ENCODE data around the gene ARID4B. TPM values are rescaled to one million over a fixed set of nuclear protein-coding genes. Genes with fewer than 3 reads are reported as not detected.

Gene ARID4B
- total RNA-seq, 1 experiment from 2014 or later: 16.8 TPM

GRCh38 chr1:235131961-235132360, 196.0 kb downstream of the ARID4B start:
- ChIA-PET CTCF (no interaction called here), POLR2A (ENCODE audit: unreplicated experiment) (no interaction called here)
- Histone ChIP-seq H3K9ac (ENCODE audit: low read length) (no peak overlapping the region), H3K4me1 (ENCODE audit: insufficient read depth, low read length) (peaks cover 8% of the 10 kb centered on the region; the same call in 1 of the 2 replicates), H3K27ac (ENCODE audit: low read length) (no peak overlapping the region), H3F3A (ENCODE audit: low read length, unreplicated experiment) (no peaks in the 10 kb centered on the region), H3K36me3 (ENCODE audit: low read depth, low read length) (peaks cover 17% of the 10 kb centered on the region), H3K27me3 (ENCODE audit: low read length) (no peaks in the 10 kb centered on the region), H2AFZ (ENCODE audit: low read length) (no peak overlapping the region), H3K4me2 (ENCODE audit: low read length) (no peak overlapping the region), H4K20me1 (ENCODE audit: low read length) (peaks cover 9% of the 10 kb centered on the region), H3K9me2 (replicated peaks; ENCODE audit: low read length) (no peaks in the 10 kb centered on the region), H3K79me2 (ENCODE audit: low read length) (peaks cover 17% of the 10 kb centered on the region), H3K9me3 (ENCODE audit: low read length) (no peaks in the 10 kb centered on the region), H3K4me3 (ENCODE audit: low read length) (no peak overlapping the region)
- intact Hi-C loops (cut with micrococcal nuclease): no loop called here
- no peak for DNase-seq
- ATAC-seq: no peak
- BruUV-seq (replicated peaks): no TSS peak
- TF ChIP-seq EZH2 (IDR thresholded peaks at IDR 0.05; ENCODE audit: low read length, unreplicated experiment) (no peak), CTCF (conservative IDR thresholded peaks at IDR 0.05; ENCODE audit: low read depth, low read length) (no peak), EZH2phosphoT487 (IDR thresholded peaks at IDR 0.05; ENCODE audit: borderline replicate concordance, low read length) (no peak)

GRCh38 chr1:235130766-235131270, 197.2 kb downstream of the ARID4B start:
- POLR2A ChIA-PET (ENCODE audit: unreplicated experiment): no interaction called here
- BruUV-seq (replicated peaks): no TSS peak
- TF ChIP-seq CTCF (conservative IDR thresholded peaks at IDR 0.05; ENCODE audit: low read depth, low read length) (no peak), EZH2phosphoT487 (IDR thresholded peaks at IDR 0.05; ENCODE audit: borderline replicate concordance, low read length) (no peak), EZH2 (IDR thresholded peaks at IDR 0.05; ENCODE audit: low read length, unreplicated experiment) (no peak)
- no peak overlapping the region for H3K4me2 ChIP-seq (ENCODE audit: low read length)
- H3K9me3 ChIP-seq (ENCODE audit: low read length): no peaks in the 10 kb centered on the region
- H3K4me1 ChIP-seq (ENCODE audit: insufficient read depth, low read length): peaks cover 8% of the 10 kb centered on the region; the same call in 1 of the 2 replicates
- H3K36me3 ChIP-seq (ENCODE audit: low read depth, low read length): peaks cover 11% of the 10 kb centered on the region; the same call in 1 of the 2 replicates
- H3K27me3 ChIP-seq (ENCODE audit: low read length): no peaks in the 10 kb centered on the region
- H3K27ac ChIP-seq (ENCODE audit: low read length): no peak overlapping the region
- H3K79me2 ChIP-seq (ENCODE audit: low read length): peaks cover 29% of the 10 kb centered on the region
- CTCF ChIA-PET: no interaction called here
- DNase-seq: no peak
- ATAC-seq: no peak
- H2AFZ ChIP-seq (ENCODE audit: low read length): no peak overlapping the region
- no peaks in the 10 kb centered on the region for H3K9me2 ChIP-seq (replicated peaks; ENCODE audit: low read length)
- H3K9ac ChIP-seq (ENCODE audit: low read length): no peak overlapping the region
- H3K4me3 ChIP-seq (ENCODE audit: low read length): no peak overlapping the region
- intact Hi-C loops (cut with micrococcal nuclease): no loop called here
- peaks cover 19% of the 10 kb centered on the region for H4K20me1 ChIP-seq (ENCODE audit: low read length)
- no peaks in the 10 kb centered on the region for H3F3A ChIP-seq (ENCODE audit: low read length, unreplicated experiment)

- intact Hi-C loops (cut with micrococcal nuclease): no loop called here
- ChIA-PET CTCF (no interaction called here), POLR2A (ENCODE audit: unreplicated experiment) (no interaction called here)
Observed at GRCh38 chr1:235129774-235130570, 198.0 kb downstream of the ARID4B start.

More at GRCh38 chr1:235129774-235130570, 198.0 kb downstream of the ARID4B start:
- no peaks in the 10 kb centered on the region for H3K27me3 ChIP-seq (ENCODE audit: low read length)
- no peak for DNase-seq
- peak; percentile 9; the same call in 1 of the 2 replicates for ATAC-seq
- H3K4me1 ChIP-seq (ENCODE audit: insufficient read depth, low read length): peaks cover 5% of the 10 kb centered on the region; the same call in 1 of the 2 replicates
- no peak overlapping the region for H3K4me2 ChIP-seq (ENCODE audit: low read length)
- H3K27ac ChIP-seq (ENCODE audit: low read length): no peak overlapping the region
- H3K4me3 ChIP-seq (ENCODE audit: low read length): no peak overlapping the region
- H3F3A ChIP-seq (ENCODE audit: low read length, unreplicated experiment): no peaks in the 10 kb centered on the region
- no peaks in the 10 kb centered on the region for H3K9me2 ChIP-seq (replicated peaks; ENCODE audit: low read length)
- H2AFZ ChIP-seq (ENCODE audit: low read length): no peak overlapping the region
- TF ChIP-seq CTCF (conservative IDR thresholded peaks at IDR 0.05; ENCODE audit: low read depth, low read length) (no peak), EZH2phosphoT487 (IDR thresholded peaks at IDR 0.05; ENCODE audit: borderline replicate concordance, low read length) (no peak), EZH2 (IDR thresholded peaks at IDR 0.05; ENCODE audit: low read length, unreplicated experiment) (no peak)
- BruUV-seq (replicated peaks): no TSS peak
- H3K9ac ChIP-seq (ENCODE audit: low read length): no peak overlapping the region
- H4K20me1 ChIP-seq (ENCODE audit: low read length): peaks cover 22% of the 10 kb centered on the region
- H3K9me3 ChIP-seq (ENCODE audit: low read length): no peaks in the 10 kb centered on the region
- H3K79me2 ChIP-seq (ENCODE audit: low read length): peaks cover 37% of the 10 kb centered on the region
- peaks cover 6% of the 10 kb centered on the region; the same call in 1 of the 2 replicates for H3K36me3 ChIP-seq (ENCODE audit: low read depth, low read length)
